22Rv1 (cell line): Measurements from ENCODE around the gene KCNG2.

Experiments used
- CTCF ChIP-seq: fragments of 450-650 bp; IDR thresholded peaks from 2 replicates; pipeline ENCODE4 v1.5.1; 2017; ENCODE audit warnings: mild to moderate bottlenecking
- ZFX ChIP-seq: fragments of 450-650 bp; IDR thresholded peaks from 2 replicates; pipeline ENCODE4 v1.6.1; 2017; ENCODE audit warnings: antibody characterized with exemption, borderline replicate concordance

- TF ChIP-seq CTCF (no peak), ZFX (no peak)
These were observed 147.0 kb downstream of the KCNG2 start for GRCh38 chr18:79944746-79945117.
